KMS-11 (cell line): ENCODE data around the gene PMIS2.

ENCODE experiments used
- H2AFZ ChIP-seq: fragments of 200-600 bp; sonication (generic); 2 replicates; pipeline ENCODE4 v1.6.1; 2016; ENCODE audit warnings: antibody characterized with exemption, mixed run types, low read depth
- H3K27ac ChIP-seq: fragments of 200-600 bp; sonication (generic); 2 replicates; pipeline ENCODE4 v1.6.1; 2016; ENCODE audit warnings: mild to moderate bottlenecking, mixed run types
- H3K27me3 ChIP-seq: fragments of 200-600 bp; sonication (generic); 2 replicates; pipeline ENCODE4 v1.6.1; 2017; ENCODE audit warnings: mild to moderate bottlenecking, low read depth, mixed run types, moderate library complexity; ENCODE audit not compliant: insufficient read depth
- H3K36me3 ChIP-seq: fragments of 200-600 bp; sonication (generic); 2 replicates; pipeline ENCODE4 v1.6.1; 2017; ENCODE audit warnings: mild to moderate bottlenecking, mixed run types; ENCODE audit not compliant: insufficient read depth
- H3K4me1 ChIP-seq: fragments of 200-600 bp; sonication (generic); 2 replicates; pipeline ENCODE4 v1.6.1; 2016; ENCODE audit warnings: mild to moderate bottlenecking, low read depth, mixed run types; ENCODE audit not compliant: poor library complexity, severe bottlenecking
- H3K4me2 ChIP-seq: fragments of 200-600 bp; sonication (generic); 2 replicates; pipeline ENCODE4 v1.7.0; 2016; ENCODE audit warnings: mild to moderate bottlenecking, mixed run types
- H3K4me3 ChIP-seq: fragments of 200-600 bp; sonication (generic); IDR thresholded peaks from 2 replicates; pipeline ENCODE4 v1.6.1; 2017; ENCODE audit warnings: low read depth, low read length, mixed read lengths; ENCODE audit not compliant: insufficient read depth
- H3K79me2 ChIP-seq: fragments of 200-600 bp; sonication (generic); 2 replicates; pipeline ENCODE4 v1.6.1; 2016; ENCODE audit warnings: low read depth, mixed run types; ENCODE audit not compliant: insufficient read depth
- H3K9ac ChIP-seq: fragments of 200-600 bp; sonication (generic); 2 replicates; pipeline ENCODE4 v1.6.1; 2016; ENCODE audit warnings: mild to moderate bottlenecking, mixed run types
- H4K20me1 ChIP-seq: fragments of 200-600 bp; sonication (generic); 2 replicates; pipeline ENCODE4 v1.6.1; 2016; ENCODE audit warnings: mild to moderate bottlenecking, mixed run types; ENCODE audit not compliant: insufficient read depth
- CTCF ChIP-seq: fragments of 200-600 bp; sonication (generic); conservative IDR thresholded peaks from 2 replicates; pipeline ENCODE4 v1.6.1; 2017; ENCODE audit warnings: low read depth, mild to moderate bottlenecking, antibody characterized with exemption, low read length, moderate library complexity, mixed read lengths

PMIS2 gene

GRCh38 chr19:35608251-35608650 is 22.3 kb downstream of the PMIS2 start:
- H3K4me2 ChIP-seq: no peak overlapping the region
- H4K20me1 ChIP-seq: no peaks in the 10 kb centered on the region
- TF ChIP-seq CTCF: no peak
- peaks cover 5% of the 10 kb centered on the region for H3K4me1 ChIP-seq
- no peak overlapping the region for H3K9ac ChIP-seq
- no peaks in the 10 kb centered on the region; the same call in 1 of the 2 replicates for H3K79me2 ChIP-seq
- H3K27me3 ChIP-seq: peaks cover 2% of the 10 kb centered on the region; the same call in 1 of the 2 replicates
- no peak overlapping the region for H3K27ac ChIP-seq
- no peak overlapping the region for H3K4me3 ChIP-seq
- H2AFZ ChIP-seq: no peak overlapping the region
- H3K36me3 ChIP-seq: no peaks in the 10 kb centered on the region

GRCh38 chr19:35609851-35610353 is 23.9 kb downstream of the PMIS2 start:
- Histone ChIP-seq H3K27me3 (peaks cover 2% of the 10 kb centered on the region; the same call in 1 of the 2 replicates), H3K36me3 (no peaks in the 10 kb centered on the region), H3K4me1 (peaks cover 9% of the 10 kb centered on the region), H4K20me1 (no peaks in the 10 kb centered on the region), H3K27ac (no peak overlapping the region), H3K4me2 (no peak overlapping the region), H3K4me3 (no peak overlapping the region), H3K79me2 (no peaks in the 10 kb centered on the region; the same call in 1 of the 2 replicates), H3K9ac (no peak overlapping the region), H2AFZ (no peak overlapping the region)
- TF ChIP-seq CTCF: no peak

GRCh38 chr19:35612224-35612558 is 26.2 kb downstream of the PMIS2 start:
- Histone ChIP-seq H3K27me3 (peaks cover 2% of the 10 kb centered on the region; the same call in 1 of the 2 replicates), H3K4me2 (peak overlapping the region; percentile 66), H4K20me1 (no peaks in the 10 kb centered on the region), H3K9ac (peak overlapping the region; percentile 88; the same call in 1 of the 2 replicates), H3K27ac (0 out of 2 replicates have a peak overlapping the region, but pooled peaks have one; percentile 46), H3K36me3 (no peaks in the 10 kb centered on the region), H3K79me2 (no peaks in the 10 kb centered on the region; the same call in 1 of the 2 replicates), H2AFZ (peak overlapping the region; percentile 80), H3K4me1 (peaks cover 9% of the 10 kb centered on the region), H3K4me3 (no peak overlapping the region)
- no peak for TF ChIP-seq CTCF

GRCh38 chr19:35612559-35613321 is 26.8 kb downstream of the PMIS2 start, which contains the start of gene HAUS5:
Gene HAUS5 (plus strand): TSS chr19:35612735. CDS start chr19:35612795, 60 bp downstream.
- Histone ChIP-seq H3K4me2 (peak within 1 kb of the TSS; percentile 75), H3K9ac (peak within 1 kb of the TSS; percentile 88), H3K27ac (peak within 1 kb of the TSS; percentile 46)

More at GRCh38 chr19:35612559-35613321, 26.8 kb downstream of the PMIS2 start, which contains the start of gene HAUS5:
- Histone ChIP-seq H3K79me2 (no peaks in the 10 kb centered on the region; the same call in 1 of the 2 replicates), H3K36me3 (no peaks in the 10 kb centered on the region), H4K20me1 (no peaks in the 10 kb centered on the region), H3K27me3 (peaks cover 2% of the 10 kb centered on the region; the same call in 1 of the 2 replicates), H3K4me1 (peaks cover 9% of the 10 kb centered on the region), H3K4me3 (no peak within 1 kb of the TSS), H2AFZ (peak within 1 kb of the TSS; percentile 80)
- TF ChIP-seq CTCF: no peak
